Fibroblast of skin of scalp (primary cell): Measurements from ENCODE around the gene ARID3C.

Experiments
- DNase-seq: peaks from one replicate; pipeline ENCODE4 v3.0.0-alpha.2; 2013

ARID3C gene

DNA sequence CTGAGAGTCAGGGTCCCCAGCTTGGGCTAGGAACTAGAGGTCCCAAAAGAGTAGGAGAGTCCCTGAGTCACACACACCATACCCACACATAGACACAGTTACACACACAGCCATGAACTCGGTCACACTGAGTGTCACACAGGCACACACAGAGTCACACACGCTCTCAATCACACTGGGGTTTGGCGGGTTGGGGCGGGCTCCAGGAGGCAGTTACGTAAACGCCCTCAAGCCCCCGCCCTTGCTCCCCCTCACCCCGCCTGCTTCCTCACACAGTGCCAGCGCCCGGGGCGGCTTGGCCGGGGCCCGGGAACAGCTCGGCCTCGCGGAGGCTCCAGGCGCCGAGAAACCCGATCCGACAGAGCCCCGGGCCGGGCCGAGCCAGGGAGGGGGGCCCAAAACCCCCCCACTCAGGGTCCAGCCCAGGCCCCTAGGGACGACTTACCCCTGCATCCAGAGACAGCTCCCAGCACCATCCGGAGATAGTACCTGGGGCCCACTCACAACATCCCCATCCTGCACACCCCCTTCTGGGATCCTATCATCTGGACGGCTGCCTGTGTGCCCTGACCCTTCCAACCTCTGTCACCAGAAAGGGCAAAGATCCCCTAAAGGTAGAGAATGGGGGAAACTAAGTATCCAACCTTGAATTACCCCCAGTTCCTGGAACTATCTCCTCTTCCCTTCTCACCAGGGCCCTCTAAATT, 35.8 kb downstream of the ARID3C start:
- no peak for DNase-seq

DNA sequence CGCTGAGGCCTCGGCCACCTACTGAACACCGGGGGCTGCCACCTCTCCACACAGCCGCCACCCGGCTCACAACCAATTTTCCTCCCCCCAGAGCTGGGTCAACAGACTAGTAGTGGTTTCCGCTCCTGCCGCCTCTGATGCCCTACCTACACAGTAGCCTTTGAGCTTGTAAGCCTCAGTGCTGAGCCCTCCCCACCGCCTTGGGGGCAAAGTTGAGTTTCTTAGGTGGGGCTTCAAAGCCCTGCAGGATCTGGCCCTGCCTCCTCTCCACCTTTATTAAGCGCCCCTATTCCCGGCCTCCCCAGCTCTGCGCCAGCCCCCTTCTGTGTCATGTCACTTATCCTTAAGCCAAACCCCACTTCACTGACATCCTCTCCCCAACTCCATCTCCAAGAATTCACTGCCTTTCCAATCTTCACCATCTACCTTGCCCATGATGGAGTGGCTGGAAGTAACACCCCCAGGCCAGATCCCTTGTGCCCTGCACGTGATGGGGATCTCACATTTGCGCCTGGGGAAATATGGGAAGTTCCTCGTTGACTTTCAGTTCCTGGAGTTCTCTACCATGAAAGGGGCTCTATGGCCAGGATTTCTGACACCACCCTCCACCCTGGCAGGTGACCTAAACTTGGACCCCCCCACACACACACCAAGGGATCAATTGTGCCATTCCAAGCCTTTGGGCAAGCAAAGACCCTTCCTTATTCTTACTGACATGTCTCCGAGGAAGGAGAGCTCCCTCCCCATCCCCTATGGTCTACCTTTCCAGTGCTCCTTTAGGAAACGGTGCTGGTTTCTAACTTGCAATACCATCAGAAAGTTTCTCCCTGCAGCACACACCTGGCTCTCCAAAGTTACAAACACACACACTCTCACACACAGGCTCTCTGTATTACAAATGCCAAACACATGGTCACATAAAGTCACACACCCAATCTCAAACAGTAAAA, 36.7 kb downstream of the ARID3C start:
- no peak for DNase-seq

DNA sequence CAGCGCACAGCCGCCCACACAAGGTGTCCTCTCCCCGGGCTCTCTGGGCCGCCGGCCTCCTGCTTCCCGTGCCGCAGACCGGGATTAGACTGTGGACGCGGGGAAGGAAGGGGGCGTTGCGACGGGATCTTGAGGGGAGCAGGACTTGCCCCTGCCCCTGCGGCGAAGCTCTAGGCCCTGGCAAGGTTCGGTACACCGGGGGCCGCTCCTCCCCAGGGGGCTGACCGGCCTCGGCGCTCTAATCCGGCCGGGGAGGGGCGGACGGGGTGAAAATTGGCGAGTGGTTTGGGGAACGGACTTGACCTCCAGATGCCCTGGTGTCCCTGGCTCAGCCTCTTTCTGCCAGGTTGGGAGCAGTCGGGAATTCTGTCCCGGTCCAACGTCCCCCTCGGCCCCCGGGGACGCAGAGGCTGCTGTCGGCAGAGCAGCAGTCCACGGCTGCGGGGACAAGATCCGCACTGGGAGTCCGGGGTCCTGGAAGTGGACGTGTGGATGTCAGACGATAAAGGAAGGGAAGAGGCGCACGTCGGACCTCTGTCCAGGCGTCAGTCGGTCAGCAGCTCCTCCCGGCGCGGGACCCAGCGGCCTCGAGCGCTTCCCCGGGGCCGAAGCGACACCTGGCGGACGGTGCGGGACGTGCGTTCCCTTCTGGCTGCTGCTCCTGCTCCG, 37.5 kb downstream of the ARID3C start:
- peak; percentile 65 for DNase-seq

DNA sequence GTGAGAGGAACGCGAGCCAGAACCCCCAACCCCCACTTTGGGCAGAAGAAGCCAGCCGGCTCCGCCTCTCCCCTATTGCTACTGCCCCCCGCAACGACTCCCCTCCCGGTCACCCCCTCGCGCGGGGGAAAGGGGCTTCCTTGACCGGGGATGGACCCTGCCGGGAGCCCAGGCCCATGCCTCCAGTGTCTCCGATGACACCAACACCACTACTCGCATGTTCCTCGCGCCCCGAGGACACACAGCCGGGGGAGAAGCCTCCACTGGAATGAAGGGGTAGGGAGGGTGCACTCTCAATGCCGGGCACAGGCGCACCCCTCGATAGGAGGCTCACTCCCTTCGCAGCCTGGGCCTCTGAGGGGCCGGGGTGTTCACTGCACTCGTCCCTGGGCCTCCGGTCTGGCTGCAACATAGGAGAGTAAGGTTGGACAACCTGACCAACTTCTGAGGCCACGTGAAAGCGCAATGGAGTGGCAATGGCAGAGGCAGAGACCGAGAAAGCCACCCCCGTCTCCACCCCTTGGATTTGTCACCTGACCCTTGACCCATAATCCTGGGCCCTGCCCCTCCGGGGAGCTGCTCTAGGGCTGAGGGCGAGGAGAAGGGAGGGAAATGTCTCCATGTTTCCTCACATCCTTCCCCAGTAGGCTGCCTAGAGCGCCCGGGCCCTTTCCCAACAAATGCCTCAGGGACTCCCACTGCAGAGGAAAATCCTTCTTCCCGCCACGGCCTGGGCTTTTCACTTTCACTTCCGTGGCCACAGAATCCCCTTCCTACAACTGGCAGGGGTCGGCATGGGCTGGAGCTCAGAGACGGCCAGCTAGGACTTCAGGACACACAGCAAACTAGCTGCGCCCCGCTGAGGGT, 38.3 kb downstream of the ARID3C start:
- DNase-seq: no peak

DNA sequence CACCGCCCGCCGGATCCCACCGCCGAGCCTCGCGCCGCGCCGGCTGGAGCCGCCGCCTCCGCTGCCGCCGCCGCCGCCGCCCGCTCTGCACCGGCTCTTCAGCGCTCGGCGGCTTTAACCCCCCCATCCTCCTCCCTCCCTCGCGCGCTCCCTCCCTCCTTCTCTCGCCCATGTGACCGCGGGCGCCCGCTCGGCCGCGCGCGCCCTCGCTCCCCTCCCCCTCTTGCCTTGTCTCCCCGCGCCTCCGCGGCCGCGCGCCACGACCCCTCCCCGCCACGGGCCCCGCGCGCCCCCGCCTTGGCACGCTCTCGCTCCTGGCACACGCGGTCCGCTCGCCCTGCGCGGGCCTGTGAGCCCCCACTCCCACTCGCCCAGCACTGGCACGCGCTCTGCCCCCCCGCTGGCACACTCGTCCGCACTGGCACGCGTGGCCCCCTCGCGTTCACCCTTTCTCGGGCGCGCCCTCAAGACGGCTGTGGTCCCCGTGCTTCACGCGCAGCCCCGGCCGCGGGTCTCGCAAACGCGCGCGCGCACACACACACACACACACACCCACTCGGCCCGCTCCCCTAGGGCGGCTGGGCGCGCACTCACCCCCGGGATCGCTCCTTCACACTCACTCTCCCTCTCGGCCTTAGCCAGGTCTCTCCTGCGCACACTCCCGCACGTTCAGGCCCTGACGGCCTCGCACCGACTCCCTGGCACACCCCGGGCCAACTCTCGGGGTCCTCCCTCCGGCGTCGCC, 39.1 kb downstream of the ARID3C start, which contains the start of gene CNTFR:
TSS of gene CNTFR (minus strand) at position 89 of the 745 bp plus-strand sequence. CDS start 20,743 bp downstream, outside the sequence.
- no peak for DNase-seq

DNA sequence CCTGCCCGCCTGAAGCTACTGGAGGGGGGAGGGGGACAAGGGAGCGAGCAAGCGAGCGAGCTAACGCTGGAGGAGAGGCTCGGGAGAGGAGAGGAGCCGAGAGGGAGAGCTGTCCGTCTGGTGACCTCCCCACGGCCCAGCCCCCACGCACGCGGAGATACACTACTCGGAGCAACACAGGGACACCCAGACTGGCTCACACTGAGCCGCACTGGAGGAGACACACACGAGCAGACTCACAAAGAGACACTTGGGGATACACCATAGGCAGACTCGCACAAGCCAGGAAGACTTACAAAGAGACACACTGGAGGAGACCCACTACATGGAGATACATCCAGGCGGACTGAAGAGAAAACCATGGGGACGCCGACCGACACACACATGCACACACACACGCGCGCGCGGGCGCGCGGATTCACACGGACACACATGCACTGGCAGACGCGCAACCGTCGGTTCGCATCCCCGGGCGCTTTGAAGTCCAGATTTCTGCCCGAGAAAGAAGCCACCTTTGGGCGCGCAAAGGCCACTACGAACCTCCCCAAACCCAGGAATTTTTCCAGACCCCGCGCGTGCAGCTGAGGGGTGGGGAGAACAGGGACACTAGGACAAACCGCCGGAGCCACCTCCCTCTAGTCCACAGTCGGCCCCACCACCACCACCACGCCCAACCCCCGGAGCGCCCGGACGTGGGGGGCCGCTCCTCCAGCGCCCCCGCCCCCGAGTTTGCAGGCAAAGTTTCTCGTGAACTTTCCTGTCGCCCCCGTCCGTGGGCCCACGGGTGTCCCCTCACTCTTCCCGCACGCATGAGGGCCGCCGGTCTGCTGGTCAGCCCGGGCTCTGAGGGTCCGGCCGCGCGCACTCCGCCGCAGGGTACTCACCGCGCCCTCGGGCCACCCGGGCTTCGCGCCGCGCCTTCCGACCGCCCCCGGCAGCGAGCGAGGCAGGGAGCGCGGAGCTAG, 39.9 kb downstream of the ARID3C start:
- no peak for DNase-seq

DNA sequence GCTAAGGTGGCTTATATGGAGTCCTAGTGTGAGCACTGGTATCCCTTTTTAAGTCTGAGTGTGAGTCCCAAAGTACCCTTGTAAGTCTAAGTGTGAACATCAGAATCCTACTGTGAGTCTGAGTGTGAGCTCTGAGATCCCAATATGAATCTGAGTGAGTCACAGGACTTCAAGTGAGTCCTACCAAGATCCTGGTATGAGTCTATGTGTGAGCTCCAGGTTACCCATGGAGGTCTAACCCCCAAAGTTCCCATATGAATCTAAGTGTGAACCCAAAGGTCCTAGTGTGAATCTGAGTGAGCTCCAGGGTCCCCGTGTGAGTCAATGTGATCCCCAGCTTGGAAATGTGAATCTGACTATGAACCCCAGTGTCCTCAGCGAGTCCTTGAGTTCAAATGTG, 41.6 kb downstream of the ARID3C start:
- DNase-seq: no peak

DNA sequence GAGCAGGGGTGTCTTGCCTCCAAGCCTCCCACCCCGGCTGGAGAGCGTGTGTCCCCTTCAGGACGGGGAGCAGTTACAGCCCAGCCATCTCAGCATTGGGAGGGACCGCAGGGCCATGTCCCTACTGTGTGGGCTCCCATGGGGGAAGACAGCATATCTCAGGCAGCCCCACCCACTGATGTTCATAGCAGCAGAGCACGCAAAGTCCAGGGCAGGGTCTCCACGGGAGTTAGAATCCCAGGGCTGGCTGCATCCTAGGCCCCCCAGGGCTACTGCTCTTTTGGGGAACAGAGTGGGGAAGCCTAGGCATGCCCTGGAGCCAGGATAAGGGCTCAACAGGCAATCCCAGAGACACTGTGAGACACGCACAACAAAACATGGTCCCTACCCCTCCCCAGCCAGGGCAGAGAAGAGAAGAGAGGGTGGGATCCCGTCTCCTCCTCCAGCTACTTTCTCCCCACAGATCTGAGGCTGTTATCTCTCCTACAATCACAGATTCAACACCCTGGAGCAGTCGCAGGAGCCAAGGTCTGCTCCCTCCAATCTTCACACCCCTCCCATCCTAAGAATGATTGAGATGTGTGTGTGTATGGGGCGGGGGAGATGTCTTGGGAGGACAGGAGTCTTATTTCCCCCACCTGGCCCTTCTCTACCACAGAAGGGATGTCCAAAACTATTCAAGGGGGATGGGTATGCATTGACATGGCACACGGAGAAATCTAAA, 42.8 kb downstream of the ARID3C start:
- no peak for DNase-seq

DNA sequence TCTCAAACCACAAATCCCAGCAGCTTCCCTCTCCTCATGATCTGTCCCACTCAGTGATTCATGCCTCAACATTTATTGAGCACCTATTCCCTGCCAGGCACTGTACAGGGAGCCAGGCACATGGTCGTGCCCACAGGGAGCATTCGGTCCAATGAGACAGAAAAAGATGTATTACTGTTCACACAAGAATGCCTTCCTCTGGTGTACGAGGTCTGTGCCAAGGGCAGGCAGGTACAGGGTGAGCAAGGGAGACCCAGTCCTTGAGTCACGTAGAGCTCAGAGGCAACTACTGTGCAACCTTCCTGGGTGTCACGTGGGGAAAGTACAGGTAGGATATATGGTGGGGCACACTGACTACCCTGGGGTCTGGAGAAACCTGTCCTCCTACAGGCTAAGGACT, 43.9 kb downstream of the ARID3C start:
- no peak for DNase-seq

DNA sequence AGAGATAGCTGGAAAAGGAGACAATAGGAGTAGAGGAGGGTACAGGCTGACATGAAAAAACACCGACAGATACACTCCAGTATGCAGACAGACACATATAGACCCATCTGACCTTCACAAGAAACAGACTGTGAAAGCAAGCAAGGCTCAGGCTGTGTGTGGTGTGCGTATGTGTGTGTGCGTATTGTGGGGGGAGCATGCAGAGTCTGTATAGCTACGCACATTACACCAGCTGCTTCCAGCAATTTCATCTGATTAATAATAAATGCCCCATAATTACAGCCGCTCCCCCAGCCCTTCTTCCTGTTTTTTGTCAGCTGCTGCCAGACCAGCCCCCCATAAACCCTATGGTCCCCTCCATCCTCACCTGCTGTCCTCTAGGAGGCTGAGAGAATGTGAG, 46.1 kb downstream of the ARID3C start:
- no peak for DNase-seq

DNA sequence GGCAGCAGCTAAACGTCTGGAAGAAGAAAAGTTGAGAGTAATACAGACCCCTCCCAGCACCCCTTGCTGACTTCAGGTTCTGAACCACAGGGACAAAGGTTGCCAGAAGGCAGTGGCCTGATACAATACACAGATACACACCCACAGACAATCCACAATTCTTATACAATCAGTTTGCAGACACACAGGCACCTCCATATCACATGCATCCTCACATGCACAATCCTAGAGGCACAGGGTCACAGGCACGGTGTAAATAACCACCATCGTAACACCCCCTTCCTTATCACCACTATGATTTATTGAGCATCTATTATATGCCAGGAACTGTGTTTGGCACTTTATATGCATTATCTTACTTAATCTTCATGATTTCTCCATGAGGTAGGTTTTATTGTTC, 47.5 kb downstream of the ARID3C start:
- DNase-seq: no peak

DNA sequence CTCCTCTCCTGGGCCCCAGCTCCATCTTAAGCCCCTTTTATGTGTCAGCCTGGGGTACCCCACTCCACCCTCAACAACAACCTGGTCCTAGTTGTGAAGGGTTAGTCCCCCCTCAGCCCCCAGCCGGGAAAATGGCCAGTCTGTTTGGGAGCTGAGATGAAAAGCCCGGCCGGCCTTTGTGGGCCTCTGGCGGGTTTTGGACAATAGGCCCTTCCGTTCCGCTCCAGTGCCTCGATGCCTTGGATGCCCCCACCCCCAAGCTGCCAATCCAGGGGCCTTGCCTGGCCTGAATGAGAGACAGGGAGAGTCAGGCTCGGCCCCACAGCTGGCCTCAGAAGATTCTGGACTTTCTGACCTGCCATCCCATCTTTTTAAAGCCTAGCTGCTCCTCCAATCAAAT, 48.5 kb downstream of the ARID3C start:
- no peak for DNase-seq

DNA sequence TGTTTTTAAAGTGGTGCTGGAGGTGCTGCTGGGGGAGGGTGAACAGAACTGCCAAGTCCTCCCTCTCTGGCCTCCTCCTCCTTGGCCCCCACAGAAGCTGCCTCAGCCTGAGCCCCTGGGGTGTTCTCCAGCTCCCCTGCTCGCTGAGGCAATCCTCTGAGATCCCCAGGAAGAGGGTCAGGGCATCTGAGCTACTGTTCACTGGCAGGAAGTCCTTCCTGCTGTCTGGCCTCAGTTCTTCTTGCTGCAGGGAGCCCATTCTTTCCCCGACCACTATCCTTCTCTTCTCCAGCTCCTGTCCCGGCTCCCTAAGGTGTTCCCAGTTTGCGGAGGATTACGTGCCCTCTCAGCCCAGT, 49.1 kb downstream of the ARID3C start:
- no peak for DNase-seq

DNA sequence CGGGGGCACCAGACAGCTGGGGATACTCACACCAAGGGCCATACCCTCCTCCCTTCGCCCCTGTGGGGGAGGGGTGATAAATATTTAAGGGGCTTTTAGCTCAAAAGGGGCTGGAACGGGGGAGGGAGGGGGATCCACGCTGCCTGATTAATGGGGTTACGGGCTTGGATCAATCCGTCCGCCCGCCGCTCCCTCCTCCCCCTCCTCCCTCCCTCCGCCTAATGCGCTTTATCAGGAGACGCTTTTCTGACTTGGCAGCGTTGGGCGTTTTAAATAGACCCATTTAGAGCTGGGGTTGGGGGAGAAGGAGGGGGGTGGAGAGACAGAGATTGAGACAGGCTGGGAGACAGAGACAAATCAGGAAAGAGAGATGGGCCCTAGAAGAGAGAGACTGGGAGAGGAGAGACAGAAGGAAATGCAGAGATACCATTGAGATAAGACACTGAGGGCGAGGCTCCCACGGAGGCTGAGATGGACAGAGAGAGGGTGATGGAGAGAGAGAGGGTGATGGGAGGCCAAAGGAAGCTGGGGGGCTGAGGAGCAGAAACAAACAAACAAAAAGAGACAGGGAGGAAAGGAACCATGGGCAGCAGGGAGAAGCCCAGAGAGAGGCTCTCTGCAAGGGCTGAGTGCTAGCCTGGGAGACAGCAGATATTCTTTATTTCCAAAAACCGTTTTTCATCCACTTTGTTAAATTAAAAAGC, 49.6 kb downstream of the ARID3C start:
- no peak for DNase-seq

DNA sequence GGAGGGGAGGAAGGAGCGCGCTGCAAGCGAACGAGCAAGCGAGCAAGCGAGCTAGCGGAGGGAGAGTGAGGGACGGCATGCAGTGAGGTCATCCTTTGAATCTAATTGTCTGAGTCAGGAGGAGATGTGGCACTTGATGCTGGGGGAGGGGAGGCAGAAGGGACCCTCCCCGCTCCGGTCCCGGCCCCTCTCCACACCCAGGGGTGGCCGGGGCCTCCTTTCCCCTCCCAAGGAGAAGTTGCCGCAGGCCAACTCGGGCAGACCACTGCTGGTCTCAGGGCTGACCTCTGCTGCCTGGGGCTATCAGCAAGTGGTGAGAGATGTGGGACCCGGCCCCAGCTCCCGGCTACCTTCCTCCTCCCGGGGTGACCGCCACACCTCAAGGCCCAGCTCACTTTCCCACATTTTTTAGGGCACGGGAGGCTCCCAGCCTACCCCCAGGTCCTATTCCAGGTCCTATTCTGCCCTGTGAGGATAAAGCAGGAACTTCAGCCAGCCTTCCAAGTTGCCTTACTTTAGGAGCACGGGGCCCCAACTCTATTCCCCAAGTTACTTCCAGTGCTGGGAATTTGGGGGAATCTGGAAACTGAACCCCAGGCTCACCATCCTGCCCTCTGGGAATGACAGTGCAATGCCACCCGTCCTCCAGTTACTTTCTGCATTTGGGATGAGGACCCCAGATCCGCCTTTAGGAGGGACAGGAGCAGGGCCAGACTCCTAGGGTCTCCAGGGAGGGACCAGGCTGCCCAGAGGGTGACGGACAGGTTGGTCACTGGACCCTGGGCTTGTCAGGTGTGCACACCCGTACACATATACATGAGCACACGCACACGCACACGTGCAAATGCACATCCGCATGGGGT, 50.4 kb downstream of the ARID3C start:
- peak; percentile 69 for DNase-seq

DNA sequence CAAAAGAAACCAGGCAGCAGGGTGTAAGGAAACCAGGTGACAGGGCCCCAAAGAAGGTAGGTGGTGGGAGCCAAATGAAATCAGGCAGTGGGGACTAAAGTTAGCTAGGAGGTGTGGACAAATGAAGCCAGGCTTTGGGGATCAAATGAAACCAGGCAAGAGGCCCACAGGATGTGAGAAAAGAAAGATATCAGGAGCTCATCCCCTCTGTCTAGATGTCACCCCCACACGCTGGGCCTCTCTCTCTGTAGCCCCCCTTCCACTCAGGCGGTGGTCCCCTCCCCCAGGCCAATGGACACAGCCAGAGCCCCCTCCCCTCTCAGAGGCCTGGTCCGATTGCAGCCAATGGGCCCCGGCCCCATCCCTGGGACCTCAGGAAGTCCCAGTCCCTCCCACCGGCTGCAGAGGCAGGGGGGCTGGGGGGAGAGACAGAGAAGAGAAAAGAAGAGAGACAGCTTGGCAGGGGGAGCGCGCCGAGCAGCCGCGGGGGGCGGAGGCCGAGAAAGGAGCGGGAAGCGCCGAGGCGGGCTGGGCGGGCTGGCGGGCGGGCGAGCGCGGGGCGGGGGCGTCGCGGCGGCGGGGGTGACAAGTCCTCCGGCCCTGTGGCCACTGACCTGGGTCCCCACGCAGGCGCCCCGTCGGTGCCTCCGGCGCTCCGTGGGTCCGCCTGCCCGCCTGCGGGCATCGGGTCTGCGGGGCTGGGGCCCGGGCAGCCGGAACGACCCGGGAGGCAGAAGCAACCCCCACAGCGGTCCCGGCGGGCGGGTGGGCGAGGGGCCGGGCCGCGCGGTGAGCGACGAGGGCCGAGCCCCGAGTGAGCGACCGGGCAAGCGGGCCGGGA, 51.2 kb downstream of the ARID3C start:
- peak; percentile 26 for DNase-seq
